Dermis blood vessel endothelial cell (primary cell): ENCODE measurements around the gene RTL10. TPM values are rescaled to one million over a fixed set of nuclear protein-coding genes. Genes with fewer than 3 reads are reported as not detected.
A peak's percentile ranks its signal among the peaks of the same experiment; 100 is the strongest.
"Not testable (repeated sequence)": the region's sequence is repeated elsewhere in the genome, so short reads cannot be mapped to it uniquely, and the experiment has no call there.

Experiments used
- DNase-seq: peaks from one replicate; pipeline ENCODE4 v3.0.0; 2010
- total RNA-seq: library from RNA; depleted of rRNA; stranded (reverse); fragments of >200 nt; gene quantifications from 2 replicates; pipeline ENCODE4 v1.2.3, GENCODE V29; 2014

Gene RTL10
- total RNA-seq, 1 donor from 2014 or later: 28.1 TPM

DNA sequence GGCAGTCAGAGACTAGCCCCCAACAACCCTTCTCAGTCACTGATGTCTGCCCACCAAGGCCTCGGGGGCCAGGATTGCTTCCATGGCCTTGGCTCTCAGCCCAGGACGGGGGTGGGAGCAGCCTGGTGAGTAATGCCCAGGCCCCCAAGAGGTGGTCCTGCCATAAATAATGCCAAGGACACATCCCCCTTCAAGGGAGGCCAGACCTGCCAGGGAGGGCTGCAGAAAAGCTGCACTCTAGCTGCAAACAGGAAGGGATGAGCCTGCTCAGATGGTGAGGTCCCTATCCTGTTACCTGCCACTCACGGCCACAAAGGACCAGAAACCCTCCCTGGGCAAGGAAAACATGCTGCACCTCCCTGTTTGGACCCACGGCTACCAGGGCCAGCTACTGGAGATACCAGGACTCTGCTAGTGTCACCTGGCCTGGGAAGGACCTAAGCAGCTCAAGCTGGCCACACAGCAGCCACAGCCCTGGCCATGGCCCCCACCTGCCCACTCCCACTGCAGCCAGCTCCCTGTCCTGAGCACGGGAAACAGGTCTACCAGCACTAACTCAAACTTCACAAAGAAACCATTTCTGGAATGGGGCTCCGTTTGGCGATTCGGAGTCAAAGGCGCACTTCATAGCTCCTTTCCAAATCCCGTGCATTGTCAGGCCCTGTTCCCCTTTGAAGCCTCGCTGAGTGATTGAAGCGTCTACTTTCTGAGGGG lies 12.1 kb downstream of the RTL10 start:
- DNase-seq: no peak

GRCh38 chr22:19841641-19842392 lies 12.9 kb downstream of the RTL10 start:
- no peak for DNase-seq

DNA sequence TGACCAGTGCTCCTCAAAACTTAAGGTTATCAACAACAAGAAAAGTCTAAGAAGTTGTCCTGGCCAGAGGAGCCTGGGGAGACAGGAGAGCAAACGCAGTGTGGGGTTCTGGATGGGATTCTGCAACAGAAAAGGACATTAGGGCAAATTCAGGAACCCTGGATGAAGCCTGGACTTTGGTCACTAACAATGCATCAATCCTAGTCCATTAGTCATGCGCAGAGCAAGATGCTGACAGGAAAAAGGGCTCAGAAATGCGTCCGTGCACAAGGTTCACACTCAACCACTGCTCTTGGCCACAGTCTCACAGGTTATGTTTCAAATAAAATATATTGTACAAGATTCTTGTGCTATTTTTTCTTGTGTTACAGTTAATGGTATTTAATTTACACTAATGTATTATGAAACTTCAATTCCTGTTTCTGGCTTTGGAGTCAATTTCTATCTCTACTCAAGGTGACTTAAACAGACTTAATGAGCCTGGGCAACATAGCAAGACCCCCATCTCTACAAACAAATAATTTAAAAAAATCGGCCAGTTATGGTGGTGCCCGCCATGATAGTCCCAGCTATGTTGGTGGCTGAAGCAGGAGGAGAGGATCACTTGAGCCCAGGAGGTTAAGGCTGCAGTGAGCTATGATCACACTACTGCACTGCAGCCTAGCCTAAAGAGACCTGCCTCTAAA lies 13.6 kb downstream of the RTL10 start:
- DNase-seq: peak; percentile 27

- DNase-seq: no peak
Measured at GRCh38 chr22:19840059-19840458, 14.6 kb downstream of the RTL10 start.

GRCh38 chr22:19837915-19838314 lies 16.8 kb downstream of the RTL10 start:
- DNase-seq: no peak

DNA sequence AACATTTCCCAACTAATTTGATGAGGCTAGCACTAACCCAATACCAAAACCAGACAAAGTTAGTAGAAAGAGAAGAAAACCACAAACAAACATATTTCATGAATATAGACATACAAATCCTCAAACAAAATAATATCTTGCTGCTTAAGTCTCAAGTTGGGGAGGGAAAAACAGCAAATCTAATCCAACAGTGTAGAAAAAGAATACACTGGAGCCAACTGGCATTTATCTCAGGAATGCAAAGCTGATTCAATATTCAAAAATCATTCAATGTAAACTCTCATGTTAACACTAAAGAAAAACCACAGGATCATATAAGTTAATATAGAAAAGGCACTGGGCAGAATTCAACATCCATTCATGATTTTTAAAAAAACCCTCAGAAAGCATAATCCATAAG lies 18.2 kb downstream of the RTL10 start:
- no peak for DNase-seq

DNA sequence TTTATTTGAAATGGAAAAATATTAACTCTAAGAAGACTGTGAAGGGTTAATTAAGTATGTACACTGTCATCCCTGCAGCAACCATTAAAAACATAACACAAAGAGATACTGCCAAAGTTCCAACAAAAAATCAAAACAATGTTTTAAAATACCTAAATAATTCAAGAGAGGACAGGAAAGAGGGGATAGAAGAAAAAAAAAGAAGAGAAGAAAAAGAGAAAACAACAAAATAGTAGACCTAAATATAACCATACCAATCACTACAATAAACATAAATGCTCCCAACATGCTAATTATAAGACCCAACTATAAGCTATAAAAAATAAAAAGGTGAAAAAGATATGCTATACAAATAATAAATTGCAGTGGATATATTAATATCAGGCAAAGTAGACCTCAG lies 20.1 kb downstream of the RTL10 start:
- no peak for DNase-seq

- not testable (repeated sequence) for DNase-seq
Measured at GRCh38 chr22:19833327-19833726, 21.3 kb downstream of the RTL10 start.

DNA sequence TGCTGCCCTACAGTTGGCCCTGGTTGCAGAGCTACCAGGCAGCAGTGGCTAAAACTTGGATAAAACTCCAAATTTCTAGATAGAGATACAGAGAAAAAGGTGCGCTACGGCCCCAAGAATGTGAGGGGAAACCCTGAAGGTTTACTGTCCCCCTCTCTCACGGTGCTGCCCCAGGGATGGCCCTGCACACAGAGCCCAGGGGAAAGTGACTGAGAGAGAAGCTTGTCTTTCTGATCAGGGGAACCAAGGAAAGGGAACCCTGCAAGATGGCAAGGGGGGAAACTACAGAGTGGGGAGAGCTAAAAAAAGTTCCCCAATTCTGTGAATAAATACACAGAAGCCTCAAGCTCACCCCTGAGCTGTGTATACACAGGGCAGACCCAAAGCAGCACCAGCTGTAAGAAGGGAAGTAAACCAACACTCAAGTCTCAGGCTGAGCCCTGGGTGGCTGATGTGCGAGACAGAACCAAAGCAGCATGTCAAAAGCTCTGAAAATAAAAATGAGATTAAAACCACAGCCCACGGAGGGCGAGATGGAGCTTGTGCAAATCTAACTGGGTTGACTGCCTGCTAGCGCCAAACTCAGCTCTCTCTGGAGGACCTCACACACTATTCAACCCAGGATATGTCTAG lies 22.1 kb downstream of the RTL10 start:
- DNase-seq: no peak

- DNase-seq: not testable (repeated sequence)
Measured at GRCh38 chr22:19831979-19832378, 22.7 kb downstream of the RTL10 start.

DNA sequence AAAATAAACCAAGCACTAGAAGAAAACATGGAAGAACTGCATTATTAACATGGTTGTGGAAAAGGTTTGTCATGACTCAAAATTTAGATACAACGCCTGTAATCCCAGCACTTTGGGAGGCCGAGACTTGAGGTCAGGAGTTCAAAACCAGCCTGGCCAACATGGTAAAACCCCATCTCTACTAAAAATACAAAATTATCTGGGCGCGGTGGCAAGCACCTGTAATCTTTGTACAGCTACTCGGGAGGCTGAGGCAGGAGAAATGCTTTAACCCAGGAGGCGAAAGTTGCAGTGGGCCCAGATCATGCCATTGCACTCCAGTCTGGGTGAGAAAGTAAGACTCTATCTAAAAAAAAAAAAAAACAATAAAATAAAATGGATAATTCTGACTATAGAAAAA lies 23.7 kb downstream of the RTL10 start:
- no peak for DNase-seq

GRCh38 chr22:19828035-19828401 lies 26.7 kb downstream of the RTL10 start:
- no peak for DNase-seq

GRCh38 chr22:19827341-19828034 lies 27.2 kb downstream of the RTL10 start:
- no peak for DNase-seq

GRCh38 chr22:19826619-19826950 lies 28.1 kb downstream of the RTL10 start:
- DNase-seq: no peak

DNA sequence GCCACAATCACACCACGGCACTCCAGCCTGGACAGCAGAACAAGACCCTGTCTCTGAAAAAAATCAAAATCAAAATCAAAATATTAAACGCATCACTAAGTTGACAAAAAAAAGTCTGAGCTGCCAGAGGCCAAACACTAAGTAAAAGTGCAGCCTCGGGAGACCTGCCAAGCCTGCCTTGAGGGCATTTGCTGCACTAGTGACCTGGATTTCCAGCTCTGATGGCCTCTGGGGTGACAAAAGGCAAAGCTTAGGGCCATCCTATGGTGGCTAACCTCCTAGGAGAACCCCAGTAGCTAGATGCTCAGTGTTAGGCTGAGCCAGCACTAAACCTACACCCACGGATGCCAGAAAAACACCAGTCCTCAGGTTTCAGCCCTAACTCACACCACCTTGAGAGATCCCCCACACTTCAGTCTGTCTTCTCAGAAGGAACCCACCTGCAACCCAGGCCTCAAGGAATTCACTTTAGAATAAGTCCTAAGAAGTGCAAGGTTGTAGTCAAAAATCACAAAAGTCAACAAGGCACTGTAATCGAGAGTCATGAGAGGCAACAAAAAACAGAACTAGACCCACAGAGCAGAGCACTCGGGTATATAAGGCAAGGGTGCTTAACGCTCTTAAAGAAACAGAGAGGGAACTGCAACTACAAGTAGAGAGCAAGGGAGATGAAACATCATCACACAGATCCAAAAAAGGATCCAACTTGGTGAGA lies 28.6 kb downstream of the RTL10 start:
- DNase-seq: no peak

DNA sequence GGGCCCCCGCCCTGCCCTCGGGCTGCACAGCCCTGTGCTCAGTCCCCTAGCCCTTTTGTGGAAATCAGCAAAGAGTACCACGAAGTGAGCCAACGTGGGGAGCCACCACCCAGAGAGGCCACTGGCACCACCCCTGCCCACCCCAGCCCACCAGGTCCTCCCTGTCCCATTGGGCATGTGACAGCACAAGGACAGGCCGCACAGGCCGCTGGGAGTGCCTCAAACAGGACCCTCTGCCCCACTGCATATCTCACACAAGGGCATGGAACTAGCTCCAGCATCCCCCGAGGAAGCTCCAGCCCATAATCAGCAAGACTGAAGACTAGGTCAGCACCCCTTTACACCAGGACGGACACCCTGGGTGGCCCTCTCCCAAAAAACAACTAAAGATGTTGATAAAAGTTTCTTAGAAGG lies 29.7 kb downstream of the RTL10 start:
- DNase-seq: no peak

DNA sequence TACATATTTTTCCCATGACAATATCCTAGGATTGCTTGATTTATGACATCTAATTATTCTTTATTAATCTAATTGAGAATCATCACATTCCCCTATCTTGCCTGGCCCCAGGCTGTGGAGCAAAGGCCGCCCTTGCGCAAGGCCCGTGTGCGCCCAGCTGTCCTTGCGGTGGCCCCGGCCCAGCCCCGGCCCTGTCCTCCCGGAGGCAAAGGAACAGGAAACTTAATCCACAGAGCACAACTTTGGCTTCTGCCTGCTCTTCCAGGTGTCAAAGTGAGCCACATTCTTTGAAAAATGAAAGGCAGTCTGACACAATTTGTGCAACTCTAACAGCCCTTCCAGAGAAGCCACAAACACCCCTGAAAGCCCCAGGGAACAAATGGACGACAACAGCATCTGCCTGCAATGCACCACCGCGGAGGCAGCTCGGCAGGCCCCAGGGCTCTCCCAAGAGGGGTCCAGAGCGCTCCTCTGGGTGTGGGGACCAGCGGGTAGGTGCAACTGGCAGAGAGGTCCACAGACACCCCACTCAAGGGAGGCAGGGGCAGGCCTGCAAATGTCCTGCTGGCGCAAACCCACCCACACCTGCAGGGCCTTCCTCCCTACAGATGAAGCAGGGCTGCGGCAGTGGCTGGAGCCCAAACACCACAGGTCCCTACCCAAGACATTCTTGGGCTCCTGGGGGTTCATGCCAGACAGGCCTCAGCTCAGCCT lies 30.3 kb downstream of the RTL10 start:
- DNase-seq: no peak

DNA sequence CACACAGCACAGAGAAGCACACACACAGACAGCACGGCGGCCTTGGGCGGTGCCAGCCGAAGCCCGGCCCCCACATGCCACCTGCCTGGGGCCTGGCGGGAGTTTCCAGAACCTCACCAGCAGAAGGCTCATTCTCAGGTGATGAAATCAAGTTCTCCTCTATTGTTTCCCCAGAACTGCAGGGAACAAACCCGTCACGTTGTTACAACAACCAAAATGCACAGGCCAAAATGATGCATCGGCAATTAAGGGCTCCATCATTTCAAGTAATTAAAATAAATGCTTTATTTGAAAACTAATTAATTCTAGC lies 30.8 kb downstream of the RTL10 start:
- no peak for DNase-seq

DNA sequence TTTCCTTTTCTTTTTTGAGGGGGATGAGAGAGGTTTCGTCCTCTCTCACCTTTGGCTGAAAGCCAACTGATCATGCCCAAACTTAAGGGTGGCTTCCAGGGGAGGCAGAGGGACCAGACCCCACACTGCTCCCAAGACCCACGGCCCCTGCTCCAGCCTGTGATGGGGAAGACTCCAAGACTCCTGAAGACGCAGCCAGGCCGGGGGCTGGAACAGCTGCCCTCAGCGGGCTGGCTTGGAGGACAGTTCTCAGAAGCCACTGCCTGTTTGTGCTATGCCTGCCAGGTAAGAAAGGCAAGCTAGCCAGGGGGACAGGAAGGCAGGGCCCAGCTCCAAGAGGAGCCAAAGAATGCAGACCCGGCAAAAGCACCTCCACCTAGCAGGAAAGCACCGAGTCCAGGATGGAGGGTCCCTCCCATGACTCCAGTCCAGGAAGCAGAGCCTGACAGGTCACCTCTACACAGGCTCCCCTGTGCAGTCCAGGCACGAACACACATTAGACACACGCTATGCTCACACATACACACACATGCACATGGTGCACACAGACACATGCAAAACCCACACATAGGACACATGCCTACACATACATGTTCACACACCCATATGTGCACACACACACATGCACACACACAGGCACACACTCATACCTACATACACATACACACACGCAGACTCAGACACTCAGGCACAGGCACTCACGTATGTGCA lies 31.3 kb downstream of the RTL10 start:
- DNase-seq: no peak

GRCh38 chr22:19822301-19823117 lies 32.2 kb downstream of the RTL10 start:
- DNase-seq: no peak
